HG03039 (cell line): Measurements from ENCODE around the gene C8A.

Source experiments
- ATAC-seq: cut with Tn5 transposase; IDR thresholded peaks from one replicate; pipeline ENCODE4 v1.9.1; 2021; ENCODE audit warnings: mild to moderate bottlenecking, moderate library complexity; ENCODE audit not compliant: unreplicated experiment

The C8A gene

DNA sequence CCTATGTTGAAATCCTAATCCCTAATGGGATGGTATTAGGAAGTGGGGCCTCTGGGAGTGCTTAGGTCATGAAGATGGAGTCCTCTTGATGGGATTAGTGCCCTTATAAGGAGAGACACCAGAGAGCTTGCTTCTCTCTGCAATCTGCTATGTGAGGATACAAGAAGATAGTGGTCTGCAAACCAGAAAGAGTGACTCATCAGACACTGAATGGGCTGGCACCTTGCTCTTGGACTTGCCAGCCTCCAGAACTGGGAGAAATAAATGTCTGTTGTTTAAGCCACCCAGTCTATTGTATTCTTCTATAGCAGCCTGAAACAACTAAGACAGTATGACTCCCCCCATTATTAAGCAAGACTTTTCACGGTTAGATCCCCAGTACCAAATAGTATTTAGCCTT, 67.9 kb downstream of the C8A start:
- ATAC-seq, result no peak

DNA sequence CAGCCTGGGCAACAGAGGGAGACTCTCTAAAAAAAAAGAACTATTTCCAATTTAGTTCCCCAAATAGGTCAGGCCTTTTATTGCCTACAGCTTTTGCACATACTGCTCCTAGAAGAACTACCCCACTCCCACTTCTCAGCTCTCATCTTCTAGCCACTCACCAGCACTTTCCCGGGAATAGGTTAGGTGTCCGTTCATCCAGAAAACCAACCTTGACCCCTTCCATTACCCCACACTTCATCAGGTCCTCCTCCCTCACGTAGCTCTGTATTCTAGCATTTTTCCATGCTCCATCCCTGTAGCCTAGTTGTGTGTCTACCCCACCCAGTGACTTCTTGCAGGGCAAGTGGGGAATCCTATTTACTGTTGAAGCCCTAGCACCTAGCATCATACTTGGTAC, 68.6 kb downstream of the C8A start:
- ATAC-seq, result no peak

DNA sequence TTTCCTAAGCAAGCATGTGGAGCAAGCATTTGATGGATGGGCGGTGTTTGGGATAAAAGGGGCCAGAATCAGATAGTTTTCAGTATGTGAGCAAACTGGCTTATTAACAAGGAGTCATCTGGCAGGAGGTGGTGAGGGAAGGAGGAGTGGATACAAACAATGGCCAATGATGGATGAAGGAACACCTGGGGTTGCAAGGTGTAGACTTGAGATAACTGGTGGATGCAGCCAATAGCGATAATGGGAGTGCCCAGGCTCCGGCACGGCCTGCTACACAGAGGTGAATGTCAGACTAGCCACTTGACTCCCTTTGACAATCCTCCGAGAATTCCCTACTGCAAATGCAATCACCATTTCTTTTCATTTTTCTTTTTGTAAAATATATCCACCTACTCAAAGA, 69.5 kb downstream of the C8A start:
- ATAC-seq, result no peak

DNA sequence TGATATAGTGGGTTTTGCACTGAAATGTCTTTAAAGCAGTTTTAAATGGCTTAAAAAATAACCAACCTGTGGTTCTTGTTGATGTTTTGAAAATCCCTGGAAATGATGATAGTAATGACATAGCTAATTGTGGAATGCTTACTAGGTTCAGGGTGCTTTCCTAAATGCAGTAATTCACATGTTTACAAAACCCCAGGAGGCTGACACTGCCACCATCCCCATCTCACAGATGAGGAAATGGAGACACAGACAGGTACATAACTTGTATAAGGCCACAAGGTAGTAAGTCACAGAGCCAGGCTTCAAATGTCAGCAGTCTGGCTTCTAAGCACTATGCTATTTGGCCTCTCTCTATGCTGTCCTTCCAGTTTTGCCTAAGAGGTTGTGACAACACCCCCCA, 70.6 kb downstream of the C8A start:
- ATAC-seq, result no peak

DNA sequence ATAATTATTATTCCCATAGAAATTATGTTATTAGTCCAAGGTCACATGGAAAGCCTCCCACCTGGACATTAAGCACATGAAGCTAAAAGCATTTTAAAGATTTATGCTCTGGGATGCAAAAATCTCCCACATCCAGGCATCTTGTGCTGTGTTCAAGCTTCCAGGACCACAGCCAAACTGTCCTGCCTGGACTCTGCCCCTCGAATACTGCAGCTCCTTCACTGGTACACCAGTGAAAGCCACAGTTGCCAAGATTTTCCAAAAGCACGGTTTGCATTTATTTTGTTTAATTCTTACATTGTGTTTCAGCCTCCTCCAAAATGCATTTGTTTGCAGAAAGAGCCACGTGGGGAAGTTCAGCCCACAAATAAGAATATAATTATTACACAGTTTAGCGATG, 72.6 kb downstream of the C8A start:
- no peak for ATAC-seq

DNA sequence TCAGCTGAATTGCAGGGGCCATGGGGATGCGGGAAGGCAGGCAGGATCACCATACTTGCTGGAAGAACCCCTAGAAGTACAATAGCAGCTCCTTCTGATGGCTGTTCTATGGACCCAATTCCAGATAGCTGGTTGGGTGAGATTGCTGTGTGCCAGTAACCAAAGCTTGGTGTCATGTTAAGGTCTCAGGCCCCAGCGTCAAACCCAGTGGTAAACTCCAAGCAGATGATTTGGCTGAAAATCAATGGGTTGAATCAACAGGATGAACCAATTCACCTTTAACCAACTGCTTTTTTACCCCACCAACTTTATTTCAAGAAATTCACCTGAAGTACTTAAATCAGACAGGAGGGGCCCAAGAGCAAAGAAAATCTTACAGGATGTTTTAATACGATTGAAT, 73.4 kb downstream of the C8A start:
- no peak for ATAC-seq

DNA sequence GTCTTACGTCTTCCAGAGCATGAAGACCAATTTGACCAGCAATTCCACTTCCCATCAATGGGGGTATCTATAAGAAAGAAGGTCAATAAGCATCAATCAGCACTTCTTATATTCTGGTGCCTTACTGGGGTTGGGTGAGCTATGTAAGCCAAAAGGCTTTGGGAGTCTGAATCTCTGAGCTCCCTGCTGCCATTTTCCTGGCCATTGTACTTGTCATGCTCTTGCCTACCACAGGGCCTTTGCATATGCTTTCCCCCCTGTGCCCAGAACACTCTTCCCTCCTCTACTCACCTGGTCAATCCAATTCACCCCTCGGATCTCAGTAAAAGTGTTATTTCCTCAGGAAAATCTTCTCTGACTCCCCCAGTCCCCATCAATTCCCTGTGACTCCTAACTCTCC, 74.9 kb downstream of the C8A start:
- no peak for ATAC-seq

DNA sequence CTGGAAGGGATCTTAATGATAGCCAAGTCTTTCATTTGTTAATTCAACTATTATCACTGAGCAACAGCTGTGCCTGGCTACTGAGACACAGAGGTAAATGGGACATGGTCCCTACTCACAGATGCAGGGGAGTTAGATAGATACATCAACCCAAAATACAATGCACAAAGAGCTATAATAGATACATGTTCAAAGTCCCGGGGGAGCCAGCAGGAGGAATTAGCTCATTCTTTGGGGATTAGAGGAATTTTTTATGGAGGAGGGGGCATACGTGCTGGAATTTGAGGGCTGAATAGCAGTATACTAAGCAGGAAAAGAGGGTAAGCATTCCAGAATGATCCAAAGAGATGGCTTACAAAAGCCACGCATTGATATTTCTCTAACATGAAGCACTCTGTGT, 76.6 kb downstream of the C8A start:
- no peak for ATAC-seq

DNA sequence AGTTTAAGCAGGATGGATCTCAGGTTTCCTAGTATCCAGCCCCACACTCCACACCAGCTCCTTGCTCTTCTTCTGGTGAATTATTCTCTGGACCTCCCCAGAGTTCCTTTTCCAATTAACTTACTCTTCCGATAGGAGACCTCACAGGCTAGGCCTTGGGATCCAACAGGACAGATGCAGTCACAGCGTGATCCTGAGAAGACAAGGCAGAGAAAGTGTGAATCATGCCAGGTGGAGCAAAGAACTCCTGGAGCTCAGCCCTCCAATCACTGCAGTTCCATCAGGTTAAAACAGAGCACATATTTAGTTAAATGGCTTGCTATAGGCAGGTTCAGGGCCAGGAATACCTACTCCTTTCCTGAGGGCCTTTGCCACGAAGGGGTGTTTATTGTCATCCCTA, 77.1 kb downstream of the C8A start:
- no peak for ATAC-seq

DNA sequence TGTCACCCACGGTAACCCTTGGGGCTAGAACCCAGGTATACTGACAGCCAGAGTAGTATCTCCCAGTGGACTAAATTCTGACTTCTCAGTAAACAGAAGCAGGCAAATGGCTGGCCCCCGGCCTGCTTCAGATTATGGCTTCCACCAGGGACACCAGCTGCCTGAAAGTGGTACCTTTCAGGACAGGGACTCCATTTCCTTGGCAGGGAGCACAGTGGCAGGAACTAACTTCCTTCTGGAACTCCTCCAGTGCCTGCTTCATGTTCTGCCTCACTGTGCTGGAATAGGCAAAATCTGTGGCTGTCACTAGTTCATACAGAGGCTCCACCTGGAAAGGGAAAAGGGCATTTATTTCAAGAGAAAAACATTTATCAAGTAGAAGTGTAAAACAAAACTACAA, 78.6 kb downstream of the C8A start:
- ATAC-seq, result no peak

DNA sequence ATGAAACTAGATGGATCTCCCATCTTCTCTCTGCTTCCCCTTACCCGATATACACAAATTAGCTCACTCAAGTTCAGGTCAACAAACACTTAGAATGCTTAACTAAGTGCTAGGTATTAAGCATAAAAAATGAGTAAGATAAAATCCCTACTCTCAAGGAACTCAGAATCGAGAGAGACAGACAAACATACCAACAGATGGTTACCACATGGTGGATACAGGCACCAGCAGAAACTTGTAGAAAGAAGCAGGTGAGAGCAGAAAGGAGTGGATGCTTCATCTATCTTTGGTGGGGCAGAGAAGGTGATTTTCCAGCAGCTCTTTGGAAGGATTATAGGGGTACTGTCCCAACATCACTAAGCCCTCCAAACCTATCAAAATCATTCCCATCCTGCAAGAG, 79.0 kb downstream of the C8A start:
- no peak for ATAC-seq

DNA sequence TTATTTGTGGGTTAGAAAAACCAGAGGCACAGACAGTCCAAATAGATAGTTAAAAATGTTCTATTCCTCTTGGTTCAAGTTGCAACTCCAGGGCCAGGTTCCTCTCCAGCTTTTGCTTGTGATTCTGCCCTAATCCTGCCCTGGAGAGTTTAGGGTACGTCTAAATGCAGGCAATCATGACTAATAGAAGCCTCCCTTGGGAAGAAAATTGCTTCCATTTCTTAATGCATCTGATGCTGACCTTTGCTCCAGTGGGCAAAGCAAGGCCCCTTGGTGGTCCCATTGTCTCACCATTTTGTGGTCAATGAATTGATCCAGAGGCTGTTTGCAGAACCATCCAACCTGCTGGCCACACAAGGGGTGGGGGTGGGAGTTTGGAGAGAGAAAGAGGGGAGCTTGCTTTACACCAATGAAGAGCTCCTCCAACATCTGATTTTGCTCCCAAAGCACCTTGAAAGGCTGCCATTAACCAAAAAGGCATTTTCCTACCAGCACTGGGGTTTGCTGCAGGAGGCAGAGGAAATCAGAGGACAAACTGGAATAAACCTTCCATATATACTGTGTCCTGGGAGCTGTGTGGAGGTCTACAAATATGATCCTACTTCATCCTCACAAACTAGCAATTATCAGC, 79.9 kb downstream of the C8A start:
- ATAC-seq, result no peak

DNA sequence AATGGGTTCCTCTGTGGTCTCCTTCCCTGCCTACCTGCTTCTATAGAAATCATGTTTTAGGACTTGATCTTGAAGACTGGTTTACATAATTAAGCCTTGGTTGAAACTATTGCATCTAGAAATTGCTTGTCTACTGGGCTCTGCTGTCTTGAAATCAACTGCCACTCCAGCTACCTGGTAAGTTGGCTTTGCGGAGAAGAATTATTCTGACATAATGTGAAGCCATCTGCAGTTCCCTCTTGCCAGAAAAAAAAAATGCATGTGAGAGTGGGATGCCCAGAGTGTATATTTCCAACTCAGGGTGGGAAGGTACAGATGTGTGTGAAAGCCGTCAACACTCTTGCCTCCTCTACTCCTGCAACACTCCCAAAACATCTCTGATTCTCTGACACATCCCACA, 84.0 kb downstream of the C8A start:
- no peak for ATAC-seq

DNA sequence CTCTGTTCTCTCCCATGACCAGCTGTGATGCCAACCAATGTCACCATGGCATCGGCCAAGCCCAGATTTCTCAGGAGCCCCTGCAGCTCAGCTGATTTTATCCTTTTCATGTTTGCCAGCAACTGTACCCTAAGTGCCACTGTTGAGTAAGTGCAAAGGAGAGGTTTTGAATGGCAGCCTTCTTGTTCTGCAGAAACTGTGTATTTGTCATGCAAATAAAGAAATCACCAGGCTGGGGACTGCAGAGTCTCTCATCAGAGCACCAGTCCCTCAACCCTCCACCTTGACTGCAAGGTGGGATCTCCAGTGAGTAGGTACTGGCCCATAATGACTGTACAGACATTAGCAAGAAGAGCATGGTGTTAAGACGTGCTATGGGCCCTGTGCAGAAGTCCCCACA, 84.6 kb downstream of the C8A start:
- ATAC-seq, result no peak

DNA sequence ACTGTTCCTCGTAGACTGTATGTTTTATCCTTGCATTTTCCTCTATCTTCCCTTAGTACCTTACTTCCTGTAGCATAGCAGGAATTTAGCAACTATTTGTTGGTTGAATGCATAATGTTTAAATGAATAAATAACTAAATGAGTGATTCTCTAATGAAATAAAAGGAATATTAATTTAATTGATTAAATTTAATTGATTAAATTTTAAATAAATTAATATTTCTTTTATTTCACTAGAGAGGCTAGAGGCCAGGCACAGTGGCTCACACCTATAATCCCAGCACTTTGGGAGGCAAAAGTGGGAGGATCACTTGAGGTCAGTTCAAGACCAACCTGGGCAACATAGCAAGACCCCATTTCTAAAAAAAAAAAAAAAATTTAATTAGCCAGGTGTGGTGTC, 85.4 kb downstream of the C8A start:
- ATAC-seq, result no peak

DNA sequence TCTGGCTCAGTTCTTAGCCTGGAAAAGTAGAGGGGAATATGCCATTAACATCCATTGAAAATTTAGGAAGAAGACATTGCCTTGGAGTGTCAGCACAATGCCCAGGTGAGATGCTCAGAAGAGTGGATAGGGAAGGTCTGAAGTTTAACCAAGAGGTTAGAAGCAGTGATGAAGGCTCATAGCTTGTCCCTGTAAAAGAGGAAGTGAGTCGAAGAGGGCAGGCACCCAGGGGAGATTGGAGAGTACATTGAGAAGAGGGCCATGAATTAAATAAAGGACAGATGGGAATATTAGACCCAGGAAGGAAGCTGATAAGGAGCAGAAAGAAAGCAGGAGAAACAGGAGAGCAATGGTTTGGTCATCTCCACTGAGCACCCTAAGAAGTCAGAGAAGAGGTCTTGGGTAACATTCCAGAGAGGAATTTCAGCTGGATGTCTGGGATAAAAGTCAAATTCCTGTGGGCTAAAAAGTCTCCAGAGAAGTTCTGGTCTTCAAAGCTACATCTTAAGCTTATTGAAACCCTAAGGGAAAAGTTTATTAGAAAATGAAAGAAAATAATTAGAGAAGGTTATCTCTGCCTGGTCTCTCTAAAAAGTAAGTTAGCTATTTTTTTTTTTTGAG, 93.9 kb downstream of the C8A start:
- no peak for ATAC-seq

DNA sequence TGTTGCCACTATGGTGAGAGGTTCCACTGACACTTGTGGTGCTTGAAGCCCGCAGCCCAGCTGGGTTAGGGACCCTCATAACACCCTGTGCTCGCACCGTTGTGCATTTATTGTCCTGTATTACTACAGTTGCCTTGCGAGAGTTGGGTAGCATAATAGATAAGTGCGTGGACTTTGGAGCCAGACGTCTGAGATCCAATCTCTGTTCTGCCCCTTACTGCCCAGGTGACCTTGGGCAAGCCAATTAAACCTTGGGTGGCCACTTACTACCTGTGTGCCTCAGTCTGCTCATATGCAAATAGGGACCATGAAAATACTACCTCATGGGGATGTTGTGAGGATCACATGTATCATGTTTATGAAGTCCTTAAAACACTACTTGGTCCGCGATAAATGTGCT, 97.9 kb downstream of the C8A start:
- no peak for ATAC-seq

DNA sequence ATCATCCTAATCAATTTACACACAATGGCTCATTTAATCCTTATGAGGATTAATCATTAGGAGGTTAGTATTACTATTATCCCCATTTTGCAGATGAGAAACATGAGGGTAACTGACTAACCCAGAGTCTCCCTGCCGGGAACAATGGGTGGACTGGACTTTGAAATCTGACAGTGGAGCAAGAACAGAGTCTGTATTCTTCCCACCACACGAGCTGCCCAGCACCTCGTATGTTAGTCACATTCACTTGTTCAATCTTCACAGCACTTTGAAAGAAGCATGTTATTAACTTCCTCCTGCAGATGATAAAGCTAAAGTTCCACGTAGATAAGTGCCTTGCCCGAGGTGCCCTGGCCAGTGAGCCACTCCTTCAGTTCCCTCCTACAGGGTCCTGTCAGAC, 98.8 kb downstream of the C8A start:
- no peak for ATAC-seq

DNA sequence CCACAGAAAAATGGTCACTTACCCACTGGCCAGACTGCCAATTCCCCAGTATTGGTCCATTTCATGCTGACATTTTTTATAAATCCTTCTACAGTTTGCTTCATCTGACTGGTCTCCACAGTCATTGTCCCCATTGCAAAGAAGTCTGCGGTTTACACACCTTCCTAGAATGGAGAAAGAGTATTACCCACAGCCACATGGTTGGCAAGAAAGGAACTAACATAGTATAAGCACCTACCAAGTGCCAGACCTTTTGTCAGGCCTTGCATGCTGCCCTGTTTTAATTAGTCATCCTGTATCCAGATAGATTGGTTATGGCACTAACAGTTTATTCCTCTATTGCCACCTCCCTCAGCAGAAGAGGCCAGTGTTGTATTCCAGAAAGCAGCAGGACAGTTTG, 100.1 kb downstream of the C8A start:
- no peak for ATAC-seq

DNA sequence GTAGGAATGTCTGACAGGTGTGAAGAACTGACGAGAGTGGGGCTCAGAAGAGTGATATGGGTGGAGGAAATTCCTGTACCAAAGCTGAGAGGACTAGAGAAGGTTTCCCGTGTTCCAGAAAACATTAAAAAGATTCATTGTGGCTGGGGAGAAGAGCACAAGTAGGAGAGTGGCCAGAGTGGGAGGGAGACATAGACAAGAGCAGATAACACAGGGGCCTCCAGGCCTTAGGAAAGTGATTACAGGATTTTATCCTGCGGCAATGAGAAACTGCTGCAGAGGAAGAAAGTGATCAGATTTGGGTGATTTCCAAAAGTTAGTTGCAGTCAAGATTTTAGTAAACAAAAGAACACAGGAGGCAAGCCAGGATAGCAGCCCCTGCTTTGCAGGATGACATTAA, 103.3 kb downstream of the C8A start:
- ATAC-seq, result no peak

DNA sequence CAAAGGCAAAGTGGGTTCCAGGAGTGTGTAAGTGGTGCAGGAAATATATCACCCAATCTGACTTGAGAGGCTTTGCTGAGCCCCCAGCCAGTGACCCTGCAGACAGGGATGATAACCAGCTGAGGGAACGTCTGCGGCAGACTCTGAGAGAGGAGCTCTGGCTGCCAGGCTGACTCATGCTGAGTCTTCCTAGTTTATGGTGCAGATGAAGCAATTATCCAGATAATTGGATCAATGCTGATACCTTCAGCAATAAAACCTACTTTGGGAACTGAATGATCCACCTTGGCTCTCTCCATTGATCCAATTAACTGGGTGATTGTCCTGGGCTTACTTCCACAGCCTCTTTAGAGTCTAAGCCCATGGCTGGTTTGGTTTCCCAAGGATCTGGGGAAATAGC, 103.9 kb downstream of the C8A start:
- no peak for ATAC-seq

DNA sequence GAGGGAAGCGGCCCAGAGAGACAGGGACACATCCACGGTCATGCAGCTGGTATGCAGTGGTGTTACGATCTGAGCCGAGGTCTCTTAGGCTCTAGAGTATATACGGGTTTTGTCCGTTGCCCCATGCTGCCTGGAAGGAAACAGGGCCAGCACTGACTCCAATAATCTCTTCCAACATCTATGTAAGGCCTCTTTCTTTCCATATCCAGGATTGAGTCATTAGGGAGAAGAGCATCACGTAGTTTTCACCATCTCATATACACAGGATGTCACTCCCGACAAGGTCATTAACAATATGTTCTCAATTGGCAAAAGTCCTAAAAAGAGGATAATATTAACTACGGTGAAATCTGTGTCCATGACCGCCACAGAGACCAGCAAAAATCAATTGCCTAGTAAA, 106.8 kb downstream of the C8A start:
- no peak for ATAC-seq

DNA sequence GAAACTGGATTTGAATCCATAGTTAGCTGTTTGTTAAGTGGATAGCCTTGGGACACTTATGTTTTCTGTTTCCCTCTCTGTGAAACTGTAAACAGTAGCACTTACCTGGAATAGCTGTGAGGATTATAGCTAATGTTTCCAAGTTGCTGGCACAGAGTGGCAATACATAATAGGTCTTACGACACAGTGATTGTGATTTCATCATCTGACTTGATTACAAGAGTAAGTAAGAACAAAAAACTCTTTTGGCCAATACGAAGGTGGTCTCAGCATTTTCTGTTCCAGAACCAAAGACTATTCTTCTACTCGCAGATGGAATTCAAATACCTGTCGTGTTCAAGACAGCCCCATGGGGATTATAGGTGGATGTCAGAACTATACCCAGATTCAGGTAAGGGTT, 109.1 kb downstream of the C8A start:
- ATAC-seq, result no peak
